Upper lobe of right lung (tissue), 1 donor: ENCODE data around the gene ETS2. TPM values are rescaled to one million over a fixed set of nuclear protein-coding genes. Genes with fewer than 3 reads are reported as not detected.
"Not testable (repeated sequence)": the region's sequence is repeated elsewhere in the genome, so short reads cannot be mapped to it uniquely, and the experiment has no call there.

Experiments
- ATAC-seq: fragments of 200-7000 bp; cut with Tn5 transposase; one replicate; pipeline ENCODE4 v1.9.1; 2020; ENCODE audit warnings: mild to moderate bottlenecking, moderate library complexity
- DNase-seq: peaks from one replicate; pipeline ENCODE4 v3.0.0-alpha.2; 2020
- H3K27ac ChIP-seq: fragments of 200-600 bp; one replicate; pipeline ENCODE4 v1.8.0; 2022
- H3K27me3 ChIP-seq: fragments of 200-600 bp; one replicate; pipeline ENCODE4 v1.8.0; 2022; ENCODE audit warnings: mild to moderate bottlenecking
- H3K36me3 ChIP-seq: fragments of 200-600 bp; one replicate; pipeline ENCODE4 v1.8.0; 2022
- H3K4me1 ChIP-seq: fragments of 200-600 bp; one replicate; pipeline ENCODE4 v1.8.0; 2022
- H3K4me3 ChIP-seq: fragments of 200-600 bp; one replicate; pipeline ENCODE4 v1.8.0; 2022; ENCODE audit warnings: mild to moderate bottlenecking
- H3K9me3 ChIP-seq: fragments of 200-600 bp; one replicate; pipeline ENCODE4 v1.8.0; 2022
- CTCF ChIP-seq: fragments of 200-600 bp; IDR thresholded peaks from one replicate; pipeline ENCODE4 v1.8.0; 2022; ENCODE audit warnings: antibody characterized with exemption
- intact Hi-C: fragments of 100-400 bp; cut with DNase I; formaldehyde crosslinking; loops from one replicate; pipeline ENCODE4 v1.11.0; 2022
- total RNA-seq: library from RNA; stranded (reverse); fragmentation: NEBNext Ultra II Directional; extraction: Animal tissue kit (Norgen Biotek cat#: 25700); gene quantifications from one replicate; pipeline ENCODE4 v1.2.1, GENCODE V29; 2021
- donor health status: DM: no; HTN: yes; CAD: no; lungs with severe emphysema.

The ETS2 gene
- total RNA-seq, 1 donor from 2014 or later = 195 TPM

- H3K4me3 ChIP-seq = no peak overlapping the region
- H3K27me3 ChIP-seq = no peaks in the 10 kb centered on the region
- no peaks in the 10 kb centered on the region for H3K36me3 ChIP-seq
- no peak for TF ChIP-seq CTCF
- ATAC-seq (no peak), DNase-seq (no peak)
- H3K4me1 ChIP-seq = no peaks in the 10 kb centered on the region
- H3K27ac ChIP-seq = no peak overlapping the region
- intact Hi-C loops = no loop called here
- no peaks in the 10 kb centered on the region for H3K9me3 ChIP-seq
Observed at GRCh38 chr21:38843379-38843778, 37.6 kb downstream of the ETS2 start.

- DNase-seq (no peak), ATAC-seq (no peak)
- H3K4me1 ChIP-seq = no peaks in the 10 kb centered on the region
- intact Hi-C loops = no loop called here
- H3K4me3 ChIP-seq = no peak overlapping the region
- no peaks in the 10 kb centered on the region for H3K9me3 ChIP-seq
- H3K27ac ChIP-seq = no peak overlapping the region
- no peaks in the 10 kb centered on the region for H3K27me3 ChIP-seq
- no peaks in the 10 kb centered on the region for H3K36me3 ChIP-seq
- TF ChIP-seq CTCF = no peak
Observed at GRCh38 chr21:38843806-38844503, 38.2 kb downstream of the ETS2 start.

GRCh38 chr21:38845374-38845773 lies 39.6 kb downstream of the ETS2 start:
- H3K9me3 ChIP-seq, H3K36me3 ChIP-seq, intact Hi-C loops, H3K4me1 ChIP-seq, ATAC-seq, H3K4me3 ChIP-seq, H3K27me3 ChIP-seq, DNase-seq, H3K27ac ChIP-seq: not testable (repeated sequence)

- no peak for DNase-seq
- Histone ChIP-seq H3K36me3 (no peaks in the 10 kb centered on the region), H3K4me1 (no peaks in the 10 kb centered on the region), H3K27me3 (no peaks in the 10 kb centered on the region), H3K9me3 (no peaks in the 10 kb centered on the region), H3K27ac (no peak overlapping the region), H3K4me3 (no peak overlapping the region)
- ATAC-seq = no peak
- intact Hi-C loops = no loop called here
- no peak for TF ChIP-seq CTCF
Observed at GRCh38 chr21:38847556-38847955, 41.8 kb downstream of the ETS2 start.

GRCh38 chr21:38848187-38848609 lies 42.5 kb downstream of the ETS2 start:
- no peak overlapping the region for H3K27ac ChIP-seq
- ATAC-seq = no peak

GRCh38 chr21:38849776-38850175 lies 44.0 kb downstream of the ETS2 start:
- Histone ChIP-seq H3K27ac (no peak overlapping the region), H3K4me1 (no peaks in the 10 kb centered on the region), H3K27me3 (no peaks in the 10 kb centered on the region), H3K36me3 (no peaks in the 10 kb centered on the region), H3K4me3 (no peak overlapping the region), H3K9me3 (no peaks in the 10 kb centered on the region)
- DNase-seq (no peak), ATAC-seq (no peak)
- no peak for TF ChIP-seq CTCF
- intact Hi-C loops = no loop called here

More at GRCh38 chr21:38848187-38848609, 42.5 kb downstream of the ETS2 start:
- H3K9me3 ChIP-seq = no peaks in the 10 kb centered on the region
- TF ChIP-seq CTCF = no peak
- no peaks in the 10 kb centered on the region for H3K27me3 ChIP-seq
- intact Hi-C loops = no loop called here
- no peak overlapping the region for H3K4me3 ChIP-seq
- H3K36me3 ChIP-seq = no peaks in the 10 kb centered on the region
- no peak for DNase-seq
- no peaks in the 10 kb centered on the region for H3K4me1 ChIP-seq
